HepG2 (cell line): ENCODE results near the gene NOM1. TPM values are rescaled to one million over a fixed set of nuclear protein-coding genes. Genes with fewer than 3 reads are reported as not detected.

Experiments used
- ERF ChIP-seq: IDR thresholded peaks from 2 replicates; pipeline ENCODE4 v1.6.1; 2018; ENCODE audit warnings: missing biosample characterization, missing genetic modification reagents
- FOSL2 ChIP-seq: sonication (generic); formaldehyde crosslinking; IDR thresholded peaks from 2 replicates; pipeline ENCODE4 v1.4.0; 2020; ENCODE audit warnings: missing genetic modification reagents
- GPBP1L1 ChIP-seq: sonication (generic); formaldehyde crosslinking; IDR thresholded peaks from 2 replicates; pipeline ENCODE4 v1.5.0; 2020; ENCODE audit warnings: mild to moderate bottlenecking, missing genetic modification reagents
- IKZF1 ChIP-seq: fragments of 450-650 bp; IDR thresholded peaks from 2 replicates; pipeline ENCODE4 v1.7.1; 2016
- IKZF5 ChIP-seq: IDR thresholded peaks from 2 replicates; pipeline ENCODE4 v1.6.1; 2018; ENCODE audit warnings: missing genetic modification reagents, mild to moderate bottlenecking, missing compliant biosample characterization
- MXD4 ChIP-seq: IDR thresholded peaks from 2 replicates; pipeline ENCODE4 v1.6.1; 2016; ENCODE audit warnings: mild to moderate bottlenecking, missing biosample characterization, missing genetic modification reagents
- NR2C2 ChIP-seq: sonication (generic); formaldehyde crosslinking; IDR thresholded peaks from 2 replicates; pipeline ENCODE4 v1.4.0; 2020; ENCODE audit warnings: missing genetic modification reagents, mild to moderate bottlenecking, moderate library complexity, borderline replicate concordance
- NR2F1 ChIP-seq, 2 experiments: fragments of 450-650 bp in 1 of 2; formaldehyde crosslinking in 1 of 2; IDR thresholded peaks; 2 replicates each; pipeline versions ENCODE4 v1.5.0 to v1.6.1; 2016 to 2020; ENCODE audit warnings: mild to moderate bottlenecking in 1 of 2, missing compliant biosample characterization in 1 of 2, missing genetic modification reagents in 1 of 2, moderate library complexity in 1 of 2
- ZUFSP ChIP-seq: sonication (generic); formaldehyde crosslinking; IDR thresholded peaks from 2 replicates; pipeline ENCODE4 v1.9.0; 2021; ENCODE audit warnings: missing genetic modification reagents, mild to moderate bottlenecking, borderline replicate concordance
- polyA plus RNA-seq, 8 experiments: library from polyadenylated mRNA; depleted of rRNA in 3 of 8; stranded (reverse) in 7 of 8; unstranded in 1 of 8; fragments of >200 nt; fragmentation: Illumina TruSeq in 4 of 8; extraction: Trizol in 4 of 8; gene quantifications; 2 replicates each; pipeline versions ENCODE4 v1.2.1 to v1.2.3, GENCODE V29; 2011 to 2016; ENCODE audit warnings: low read depth in 4 of 8, missing spikeins in 1 of 8, mixed read lengths in 1 of 8; ENCODE audit not compliant: insufficient read depth in 1 of 8
- total RNA-seq, 5 experiments: library from RNA; depleted of rRNA; stranded (reverse); fragments of >200 nt; fragmentation: Illumina TruSeq; extraction: Trizol; gene quantifications; 2 replicates each; pipeline ENCODE4 v1.2.3, GENCODE V29; 2016; ENCODE audit warnings: low read depth in 1 of 5
- TF ChIP-seq, protein P1 (sequence below): sonication (generic); IDR thresholded peaks from 2 replicates; pipeline ENCODE4 v1.6.1; 2016; ENCODE audit warnings: low read depth, borderline replicate concordance

Gene NOM1
- total and polyA plus RNA-seq, 2 of the 13 experiments (the other 11 are each of a cell fraction or from before 2014, with no cell fraction given): 14.2 to 26.2 TPM

- TF ChIP-seq ERF (CRISPR knock-in tag): no peak
- peak; percentile 8; the same call in 1 of the 2 replicates for TF ChIP-seq MXD4 (CRISPR knock-in tag)
- TF ChIP-seq, protein P1, sequence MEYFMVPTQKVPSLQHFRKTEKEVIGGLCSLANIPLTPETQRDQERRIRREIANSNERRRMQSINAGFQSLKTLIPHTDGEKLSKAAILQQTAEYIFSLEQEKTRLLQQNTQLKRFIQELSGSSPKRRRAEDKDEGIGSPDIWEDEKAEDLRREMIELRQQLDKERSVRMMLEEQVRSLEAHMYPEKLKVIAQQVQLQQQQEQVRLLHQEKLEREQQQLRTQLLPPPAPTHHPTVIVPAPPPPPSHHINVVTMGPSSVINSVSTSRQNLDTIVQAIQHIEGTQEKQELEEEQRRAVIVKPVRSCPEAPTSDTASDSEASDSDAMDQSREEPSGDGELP: peak; percentile 25; the same call in 1 of the 2 replicates
- no peak for TF ChIP-seq IKZF5 (CRISPR knock-in tag)
- no peak for TF ChIP-seq ZUFSP (CRISPR knock-in tag)
- no peak for TF ChIP-seq IKZF1
- no peak for TF ChIP-seq GPBP1L1 (CRISPR knock-in tag)
- TF ChIP-seq NR2C2 (CRISPR knock-in tag): 0 out of 2 replicates have a peak, but pooled peaks have one; percentile 11
- peak; percentile 75 for TF ChIP-seq FOSL2
- no peak for TF ChIP-seq NR2F1 (CRISPR knock-in tag; IDR thresholded peaks at IDR 0.05)
Measured at GRCh38 chr7:156942708-156943090, 6.8 kb upstream of the NOM1 start (continued).
